GM21367 (cell line): Measurements from ENCODE around the gene GPC6.

ENCODE experiments used
- ATAC-seq: cut with Tn5 transposase; IDR thresholded peaks from one replicate; pipeline ENCODE4 v1.9.1; 2021; ENCODE audit not compliant: unreplicated experiment

The GPC6 gene

DNA sequence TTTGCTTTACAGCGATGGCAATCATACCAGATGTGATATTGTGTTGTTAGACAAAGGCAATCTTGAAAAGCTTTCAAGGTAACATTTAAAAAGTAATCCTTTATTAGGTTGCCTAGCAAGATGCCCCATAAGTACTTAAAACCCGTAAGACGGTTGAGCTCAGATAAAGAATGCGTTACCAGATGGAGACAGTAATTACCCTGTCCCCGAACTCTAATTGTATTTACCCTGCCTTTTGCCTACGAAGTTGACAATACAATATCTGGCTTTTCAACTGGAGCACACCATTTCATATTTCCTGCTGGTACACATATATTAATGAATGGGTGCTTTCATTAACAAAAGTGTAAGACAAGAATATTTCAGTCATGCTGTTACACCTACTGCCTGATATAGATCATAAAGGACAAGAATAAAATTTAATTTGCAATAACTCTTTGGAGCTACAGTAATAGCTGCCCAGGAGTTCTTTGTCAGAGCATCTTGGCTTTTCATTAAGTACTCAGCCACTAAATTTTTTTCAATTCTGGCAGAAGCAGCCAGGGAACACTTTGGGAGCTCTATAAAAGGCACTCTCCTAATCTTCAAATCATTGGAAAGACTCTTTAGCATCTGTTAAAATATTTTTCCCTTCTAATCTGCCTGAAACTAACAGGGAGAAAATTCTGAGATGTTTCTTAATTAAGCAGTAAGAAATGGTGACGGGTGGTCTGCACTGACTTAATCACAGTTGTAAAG lies 1189.1 kb downstream of the GPC6 start:
- no peak for ATAC-seq

DNA sequence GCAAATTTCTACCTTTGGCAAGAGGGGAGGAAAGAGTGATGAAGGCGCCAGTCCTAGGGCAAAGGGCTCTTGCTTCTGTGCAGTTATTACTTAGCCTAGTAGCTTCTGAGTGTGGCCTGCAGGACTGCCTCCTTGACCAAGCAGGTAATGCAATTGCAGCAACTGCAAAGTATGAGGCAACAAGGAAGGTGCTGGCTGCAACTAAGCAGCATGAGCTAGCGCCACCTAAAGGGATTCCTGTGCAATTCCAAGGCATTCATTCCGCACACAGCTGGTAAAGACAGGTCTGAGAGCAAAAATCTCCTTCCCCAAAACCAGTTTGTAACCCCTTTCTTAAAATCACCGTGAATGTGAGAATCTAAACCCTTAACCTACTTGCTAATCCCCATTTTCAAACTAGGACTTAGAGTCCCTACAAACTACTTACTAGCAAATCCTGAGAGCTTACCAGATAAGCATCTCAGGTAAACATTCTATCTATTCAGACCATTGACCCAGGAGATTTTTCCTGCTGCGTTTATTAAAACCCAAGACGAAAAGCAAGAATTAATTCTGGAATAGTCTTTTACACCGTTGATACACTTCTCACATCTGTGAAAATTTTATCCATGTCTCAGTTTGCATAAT lies 1190.0 kb downstream of the GPC6 start:
- ATAC-seq = no peak

DNA sequence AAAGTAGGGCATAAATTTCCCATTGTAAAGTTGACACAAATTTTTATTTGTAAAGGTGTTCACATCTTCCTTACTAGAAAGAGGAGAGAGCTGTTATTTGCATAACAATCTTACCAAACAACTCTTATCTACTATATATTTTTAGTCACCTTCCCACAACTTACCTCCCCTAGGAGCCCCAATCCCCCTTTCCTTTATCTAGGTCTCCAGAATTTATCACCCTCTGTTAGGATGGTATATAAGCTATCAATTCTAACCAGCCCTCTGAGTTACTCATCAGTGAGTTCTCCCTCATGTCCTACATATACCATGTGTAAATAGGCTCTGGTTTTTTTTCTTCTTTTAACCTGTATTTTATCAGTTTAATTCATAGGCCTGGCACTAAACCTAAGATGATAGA lies 1190.7 kb downstream of the GPC6 start:
- no peak for ATAC-seq

DNA sequence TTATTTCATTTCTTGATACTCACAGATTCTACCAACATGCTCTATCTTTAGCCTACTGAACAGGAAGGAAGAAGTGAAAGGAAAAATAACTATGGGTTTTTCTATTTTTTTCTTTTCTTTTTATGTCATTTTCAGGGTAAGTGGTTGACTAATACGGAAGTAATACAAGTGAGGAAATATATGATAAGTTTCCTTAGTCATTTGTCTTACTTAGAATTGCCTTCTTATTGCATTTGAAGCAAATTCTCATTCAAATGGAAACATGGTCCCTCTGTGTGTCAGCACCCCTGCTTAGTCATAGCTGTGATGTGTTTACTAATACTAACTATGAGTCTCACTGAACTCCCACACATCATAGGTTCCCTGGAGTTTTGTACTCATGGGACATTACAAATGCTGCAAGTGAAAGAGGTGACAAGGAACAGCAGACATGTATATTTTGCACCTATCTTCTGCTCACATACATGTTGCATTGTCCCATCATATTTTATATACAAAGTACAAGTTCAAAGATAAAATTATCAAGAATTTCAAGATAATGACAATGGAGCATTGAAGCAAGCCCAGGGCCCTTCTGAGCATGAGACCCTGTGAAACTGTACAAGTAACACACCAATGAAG lies 1192.8 kb downstream of the GPC6 start:
- peak; percentile 62 for ATAC-seq

DNA sequence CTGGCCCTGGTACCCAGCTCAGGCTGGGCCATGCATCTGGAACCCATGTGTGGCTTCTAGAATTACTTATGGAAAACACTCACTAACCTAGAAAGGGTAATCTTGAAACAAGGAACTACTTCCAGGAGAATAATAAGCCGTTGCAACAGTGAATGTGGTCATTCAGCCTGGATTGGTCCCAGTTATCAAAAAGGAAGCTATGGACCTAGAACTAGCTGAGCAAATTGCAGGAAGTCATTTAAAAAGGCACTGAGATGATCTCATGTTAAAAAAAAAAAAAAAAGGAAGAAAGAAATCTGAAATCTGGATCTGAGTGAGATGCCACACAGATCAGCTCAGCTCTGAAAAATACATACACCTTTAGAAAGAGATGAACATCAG lies 1193.3 kb downstream of the GPC6 start:
- ATAC-seq = no peak

DNA sequence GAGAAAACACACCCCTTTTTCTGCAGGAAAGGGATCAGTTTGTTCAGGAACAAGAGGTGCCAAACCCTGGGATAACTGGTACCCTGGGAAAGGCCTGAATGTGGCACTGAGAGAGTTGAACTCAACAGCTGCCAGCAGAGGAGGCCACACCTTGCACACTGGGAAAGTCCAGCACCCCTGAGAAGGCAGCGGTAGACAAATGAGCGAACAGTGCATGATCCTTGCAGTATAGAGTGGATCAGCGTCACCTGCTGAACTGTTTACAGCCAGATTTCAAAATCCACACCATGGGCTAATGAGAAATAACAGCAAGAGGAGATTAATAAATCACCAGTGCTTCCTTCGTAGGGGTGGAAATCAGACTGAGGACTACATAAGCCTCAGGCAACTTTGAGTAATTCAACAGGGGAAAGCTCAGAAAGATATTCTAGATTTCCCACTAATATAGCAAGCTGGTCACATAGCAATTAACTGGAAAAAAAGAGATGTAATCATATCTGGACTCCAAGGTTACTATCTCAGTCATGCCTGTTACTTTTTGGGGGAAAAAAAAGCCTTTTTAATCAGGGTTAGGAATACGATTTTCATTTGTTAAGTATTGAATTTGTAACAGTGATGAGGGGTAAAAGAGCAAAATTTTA lies 1200.8 kb downstream of the GPC6 start:
- no peak for ATAC-seq

DNA sequence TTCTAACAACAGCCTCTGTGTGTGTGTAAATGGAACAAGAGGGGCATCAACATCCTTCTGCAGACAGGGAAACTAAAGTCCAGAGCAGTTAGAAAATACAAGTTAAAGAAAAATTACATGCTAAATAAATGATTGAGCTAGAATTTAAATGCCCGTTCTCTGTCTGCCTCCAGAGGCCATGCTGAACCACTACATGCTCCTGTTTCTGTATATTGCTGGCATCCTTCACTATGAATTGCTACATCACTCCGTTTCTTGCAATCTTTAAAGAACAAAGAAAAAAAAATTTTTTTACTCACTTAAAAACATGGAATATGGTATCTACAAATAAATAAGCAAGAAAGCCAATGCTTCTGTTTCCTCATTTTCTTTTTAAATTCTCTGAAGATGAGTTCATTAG lies 1205.0 kb downstream of the GPC6 start:
- no peak for ATAC-seq

DNA sequence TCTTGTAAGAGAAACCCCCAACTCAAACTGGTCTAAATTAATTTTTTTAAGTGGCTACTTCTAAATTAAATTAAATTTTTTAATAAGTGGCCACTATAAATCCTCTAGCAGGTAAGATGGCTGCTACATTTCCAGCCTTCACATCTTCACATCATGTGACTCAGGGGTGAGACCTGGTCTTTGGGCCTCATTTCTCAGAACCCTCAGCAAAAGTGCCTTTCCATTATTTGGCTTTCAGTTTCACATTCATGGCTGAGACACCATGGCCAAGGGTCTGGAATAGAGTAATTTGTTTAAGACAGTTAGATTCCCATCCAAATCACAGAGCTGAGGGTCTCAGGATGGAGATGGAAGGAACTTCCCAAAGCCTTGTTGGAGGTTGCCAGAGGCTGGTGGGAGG lies 1205.4 kb downstream of the GPC6 start:
- no peak for ATAC-seq

DNA sequence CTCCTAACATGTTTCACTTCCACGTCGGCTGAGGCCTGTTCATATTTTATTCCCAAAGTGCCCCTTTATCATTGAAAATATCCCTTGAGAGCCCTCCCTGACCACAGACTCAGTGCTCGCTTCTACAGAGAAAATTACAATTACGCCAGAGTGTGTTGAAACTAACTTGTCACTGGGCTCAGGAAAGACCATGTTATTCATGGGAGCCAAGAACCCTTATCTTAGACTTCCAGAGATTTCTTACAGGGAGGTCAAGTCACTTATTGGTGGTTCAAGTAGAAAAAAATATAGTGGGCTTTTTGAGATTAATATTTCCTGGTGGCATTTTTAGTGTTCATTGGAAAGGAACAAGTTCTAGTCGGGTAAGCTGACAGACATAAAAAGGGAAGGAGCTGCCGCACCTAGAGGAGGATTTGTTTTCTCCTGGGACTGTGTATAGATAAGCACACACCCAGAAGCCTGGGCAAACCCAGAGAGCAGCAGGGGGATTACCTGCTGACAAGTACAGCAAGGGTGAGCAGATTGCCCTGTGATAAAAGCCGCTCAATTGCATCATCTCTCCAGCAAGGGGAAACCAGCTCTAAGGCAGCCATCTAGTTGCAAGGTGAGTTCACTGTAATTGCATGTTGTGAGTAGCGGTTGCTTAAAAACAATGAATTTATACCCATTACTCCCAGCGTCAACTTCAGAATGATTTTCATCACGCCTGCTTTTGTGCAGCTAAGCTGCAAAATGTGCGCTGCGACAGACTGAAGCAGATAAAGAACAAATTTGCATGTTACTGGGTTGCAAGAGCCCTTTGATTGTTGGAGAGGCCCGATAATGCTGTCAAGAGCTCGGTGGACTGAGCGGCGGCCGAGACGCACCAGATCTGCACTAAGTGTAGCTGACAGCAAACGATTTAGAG lies 1206.7 kb downstream of the GPC6 start:
- peak; percentile 46 for ATAC-seq

DNA sequence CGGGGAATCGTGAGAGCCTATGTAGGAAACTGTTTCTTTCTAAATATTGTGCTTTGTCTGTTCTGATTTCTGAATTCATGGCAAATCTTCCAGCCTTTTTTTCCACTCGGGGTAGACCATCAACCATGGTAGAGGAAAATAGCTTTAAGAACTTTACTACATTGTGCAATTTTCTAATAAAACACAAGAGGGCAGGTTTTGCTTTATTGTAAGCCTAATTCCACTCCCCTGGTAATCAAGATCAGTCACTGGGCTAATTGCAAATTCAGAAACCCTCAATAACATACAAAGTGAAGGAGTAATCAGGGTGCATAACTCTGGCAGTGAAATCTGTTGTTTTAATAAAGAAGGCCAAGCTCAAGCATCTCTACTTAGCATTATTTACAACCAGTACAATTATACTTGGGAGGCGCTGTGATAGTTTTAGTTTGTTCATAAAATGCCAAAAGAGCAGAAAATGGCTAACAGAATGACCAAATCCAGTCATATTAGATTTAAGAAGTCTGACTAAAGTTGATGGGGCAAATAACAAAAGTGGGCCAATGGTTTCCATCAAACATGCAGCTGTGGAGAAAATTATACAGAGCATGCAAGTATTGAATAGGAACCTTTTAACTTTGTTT lies 1209.1 kb downstream of the GPC6 start:
- ATAC-seq = no peak

DNA sequence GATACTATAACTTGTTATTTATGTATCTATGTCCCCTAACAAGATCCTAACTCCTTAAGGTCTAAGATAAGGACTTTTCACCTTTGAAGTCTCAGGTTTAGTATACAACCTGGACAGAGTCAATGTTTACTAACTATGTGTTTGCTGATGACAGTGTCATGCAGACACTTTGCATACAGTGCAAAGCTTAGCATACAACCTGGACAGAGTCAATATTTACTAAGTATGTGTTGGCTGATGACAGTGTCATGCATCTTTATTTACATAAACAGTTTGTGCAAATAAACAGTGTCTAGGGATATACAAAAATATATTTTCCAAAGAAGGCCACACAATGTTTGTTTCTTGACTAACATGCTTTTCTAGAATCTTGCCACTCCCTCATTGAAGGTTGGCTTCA lies 1218.2 kb downstream of the GPC6 start:
- no peak for ATAC-seq

DNA sequence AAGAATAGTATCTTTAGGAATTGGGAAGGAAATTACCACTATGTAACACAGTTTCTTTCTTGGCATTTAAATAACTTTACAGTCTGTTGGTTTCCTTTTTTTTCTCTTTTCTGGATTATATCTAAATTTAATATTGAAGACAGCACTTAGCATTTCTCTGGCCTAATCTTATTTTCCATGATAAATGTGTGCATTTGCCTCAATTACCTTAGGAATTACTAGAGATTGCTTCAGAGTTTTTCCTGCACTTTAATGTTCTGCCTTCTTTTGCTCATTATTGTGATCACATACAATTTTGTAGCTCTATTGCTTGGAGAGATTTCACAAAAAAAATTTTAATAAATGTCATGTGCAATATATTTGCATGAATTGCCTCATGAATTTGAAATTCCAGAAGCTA lies 1227.7 kb downstream of the GPC6 start:
- ATAC-seq = no peak

DNA sequence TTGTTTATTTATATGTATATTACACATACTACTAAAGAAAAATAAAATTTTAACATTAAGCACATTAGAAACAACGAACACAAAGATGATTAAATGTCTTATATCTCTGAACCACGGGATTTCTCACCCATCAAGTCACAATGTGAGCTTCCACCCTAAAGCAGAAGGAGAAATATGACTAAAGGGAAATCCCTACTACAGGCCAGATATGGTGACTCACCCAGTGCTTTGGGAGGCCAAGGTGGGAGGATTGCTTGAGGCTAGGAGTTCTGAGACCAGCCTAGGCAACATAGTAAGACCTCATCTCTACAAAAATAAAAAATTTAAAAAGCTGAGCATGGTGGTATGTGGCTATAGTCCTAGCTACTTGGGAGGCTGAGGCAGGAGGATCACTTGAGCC lies 1228.3 kb downstream of the GPC6 start:
- no peak for ATAC-seq

DNA sequence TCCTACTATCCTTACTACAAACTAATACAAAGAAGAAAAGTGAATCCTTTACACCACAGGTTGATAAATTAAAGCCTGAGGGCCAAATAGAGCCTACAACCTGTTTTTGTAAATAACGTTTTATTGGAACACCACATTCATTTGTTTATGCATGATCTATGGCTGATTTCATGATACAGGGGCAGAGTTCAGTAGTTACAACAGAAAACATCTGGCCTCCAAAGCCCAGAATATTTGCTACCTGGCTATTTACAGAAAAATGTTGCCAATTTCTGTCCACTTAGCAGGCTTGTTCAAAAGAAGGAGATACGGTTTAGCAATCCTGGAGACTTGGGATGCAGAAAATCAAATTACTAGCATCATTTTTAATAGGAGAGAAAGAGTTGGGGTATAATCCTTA lies 1228.8 kb downstream of the GPC6 start:
- ATAC-seq = no peak
